AG04449 (cell line): ENCODE results near the gene CKAP2.

Experiments
- CTCF ChIA-PET: fragments of 350-600 bp; formaldehyde crosslinking; extraction: SDS; loops from one replicate; lab custom pipeline; 2021; ENCODE audit warnings: antibody characterized with exemption; lab: Yijun Ruan, JAX
- POLR2A ChIA-PET: fragments of 400-600, 350-600 bp; formaldehyde crosslinking; extraction: SDS; loops from one replicate; lab custom pipeline; 2020; ENCODE audit warnings: antibody characterized with exemption, inconsistent platforms; lab: Yijun Ruan, JAX
- DNase-seq: peaks from one replicate; pipeline ENCODE4 v3.0.0-alpha.2; 2010; ENCODE audit warnings: low read depth, low spot score
- H3K4me3 ChIP-seq: 2 replicates; pipeline ENCODE4 v1.5.1; 2011; ENCODE audit warnings: low read depth, mild to moderate bottlenecking, control low read depth, low read length
- TF ChIP-seq, protein P1 (sequence below): IDR thresholded peaks from one replicate; pipeline ENCODE4 v1.5.1; 2011; ENCODE audit warnings: mild to moderate bottlenecking, moderate library complexity, low read length, control low read depth, inconsistent platforms; ENCODE audit not compliant: insufficient read depth; ENCODE audit errors: missing control alignments

CKAP2 gene

DNA sequence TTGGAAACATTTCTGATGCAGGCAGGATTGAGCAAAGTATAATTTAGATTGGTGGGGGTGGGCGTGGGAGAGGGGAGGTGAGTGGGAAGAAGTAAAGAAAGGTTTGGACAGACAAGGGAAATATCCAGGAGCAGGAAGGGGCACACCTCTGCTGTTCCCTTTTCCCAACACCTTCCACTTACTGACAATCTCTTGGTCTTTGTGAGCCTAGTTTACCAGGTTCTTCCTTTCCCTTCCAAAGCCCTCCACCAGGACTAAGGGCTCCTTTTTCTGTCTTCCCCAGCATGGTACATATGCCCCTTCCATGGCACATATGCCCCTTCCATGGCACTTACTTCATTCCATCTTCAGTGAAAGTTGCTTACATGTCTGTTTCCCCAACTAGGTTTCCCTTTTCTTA, 43.1 kb upstream of the CKAP2 start:
- TF ChIP-seq, protein P1, sequence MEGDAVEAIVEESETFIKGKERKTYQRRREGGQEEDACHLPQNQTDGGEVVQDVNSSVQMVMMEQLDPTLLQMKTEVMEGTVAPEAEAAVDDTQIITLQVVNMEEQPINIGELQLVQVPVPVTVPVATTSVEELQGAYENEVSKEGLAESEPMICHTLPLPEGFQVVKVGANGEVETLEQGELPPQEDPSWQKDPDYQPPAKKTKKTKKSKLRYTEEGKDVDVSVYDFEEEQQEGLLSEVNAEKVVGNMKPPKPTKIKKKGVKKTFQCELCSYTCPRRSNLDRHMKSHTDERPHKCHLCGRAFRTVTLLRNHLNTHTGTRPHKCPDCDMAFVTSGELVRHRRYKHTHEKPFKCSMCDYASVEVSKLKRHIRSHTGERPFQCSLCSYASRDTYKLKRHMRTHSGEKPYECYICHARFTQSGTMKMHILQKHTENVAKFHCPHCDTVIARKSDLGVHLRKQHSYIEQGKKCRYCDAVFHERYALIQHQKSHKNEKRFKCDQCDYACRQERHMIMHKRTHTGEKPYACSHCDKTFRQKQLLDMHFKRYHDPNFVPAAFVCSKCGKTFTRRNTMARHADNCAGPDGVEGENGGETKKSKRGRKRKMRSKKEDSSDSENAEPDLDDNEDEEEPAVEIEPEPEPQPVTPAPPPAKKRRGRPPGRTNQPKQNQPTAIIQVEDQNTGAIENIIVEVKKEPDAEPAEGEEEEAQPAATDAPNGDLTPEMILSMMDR = no peak
- POLR2A ChIA-PET = no interaction called here
- CTCF ChIA-PET = interaction anchor here (0.6 to 4.6 kb wide), 2 partner anchors 39 to 72 kb away, joined by 3 to 25 read pairs; partner anchors contain the start of gene VPS36

DNA sequence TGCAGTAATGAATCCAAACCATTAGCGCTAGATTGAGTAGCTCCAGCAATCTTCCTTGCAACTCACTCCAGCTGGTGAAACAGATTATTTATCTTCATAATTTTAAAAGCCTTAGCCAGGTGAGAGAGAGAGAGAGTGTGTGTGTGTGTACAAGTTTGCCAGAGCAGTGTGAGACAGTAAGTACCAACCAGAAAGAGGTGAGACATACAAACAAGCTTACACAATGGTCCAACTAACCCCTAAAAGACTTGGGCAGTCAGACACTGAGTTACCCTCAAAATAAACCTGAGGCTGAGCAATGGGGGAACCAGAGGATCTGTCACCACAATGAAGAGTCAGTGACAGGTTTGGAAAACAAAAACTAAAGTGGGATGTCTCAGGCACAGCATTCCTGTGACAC, 41.2 kb upstream of the CKAP2 start:
- TF ChIP-seq, protein P1 = no peak
- DNase-seq = no peak
- POLR2A ChIA-PET = interaction anchor here (0.6 kb wide), 1 partner anchor 16 kb away, joined by 3 read pairs; no protein-coding TSS in a partner anchor
- CTCF ChIA-PET = interaction anchor here (4.6 kb wide), 1 partner anchor 37 kb away, joined by 25 read pairs; the partner anchor contains the start of gene VPS36
- no peak overlapping the region for H3K4me3 ChIP-seq

More for the DNA sequence above, 43.1 kb upstream of the CKAP2 start:
- no peak overlapping the region for H3K4me3 ChIP-seq
- no peak for DNase-seq

DNA sequence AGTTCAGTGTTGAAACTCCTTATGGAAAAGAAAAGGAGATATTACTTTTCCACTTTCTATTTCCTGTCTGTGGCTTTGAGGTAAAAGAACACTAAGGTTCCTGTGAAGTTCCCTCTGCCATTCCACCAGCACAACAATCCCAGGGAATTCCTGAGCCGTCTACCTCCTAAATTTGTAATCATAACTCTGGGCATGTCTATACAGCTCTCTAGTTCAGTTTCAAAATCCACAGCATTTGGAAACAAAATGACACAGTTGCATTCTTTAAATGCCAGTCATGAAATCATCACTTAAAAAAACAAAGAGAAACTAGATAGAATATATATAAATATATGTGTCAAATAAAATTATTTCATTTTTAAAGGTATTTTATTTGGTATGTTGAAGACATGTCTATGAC, 40.3 kb upstream of the CKAP2 start:
- H3K4me3 ChIP-seq = no peak overlapping the region
- POLR2A ChIA-PET = no interaction called here
- CTCF ChIA-PET = interaction anchor here (1.0 to 1.7 kb wide), 2 partner anchors 21 to 72 kb away, joined by 3 to 5 read pairs; no protein-coding TSS in a partner anchor
- TF ChIP-seq, protein P1 = no peak
- peak; percentile 23 for DNase-seq

DNA sequence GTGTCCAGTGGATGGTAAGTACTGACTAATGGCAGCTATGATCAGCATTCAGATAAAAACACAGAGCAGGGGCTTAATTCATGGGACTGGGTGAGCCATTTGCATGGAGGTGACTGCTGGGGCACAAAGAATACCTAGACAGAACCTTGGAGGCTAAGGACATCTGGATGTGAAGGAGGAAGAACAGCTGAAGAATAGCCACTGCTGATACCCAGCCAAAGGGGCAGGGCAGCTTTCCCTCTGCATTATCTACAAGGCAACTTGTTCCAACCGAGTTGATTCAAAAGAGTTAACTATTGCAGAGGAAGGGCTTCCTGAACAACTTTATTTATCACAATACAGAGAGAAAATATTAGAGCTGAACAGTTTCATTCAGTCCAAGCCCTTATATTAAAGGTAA, 36.2 kb upstream of the CKAP2 start:
- DNase-seq = no peak
- ChIA-PET POLR2A (no interaction called here), CTCF (interaction anchor here (0.6 to 1.3 kb wide), 2 partner anchors 10 to 32 kb away, joined by 3 read pairs; no protein-coding TSS in a partner anchor)
- no peak overlapping the region for H3K4me3 ChIP-seq
- TF ChIP-seq, protein P1 = no peak

DNA sequence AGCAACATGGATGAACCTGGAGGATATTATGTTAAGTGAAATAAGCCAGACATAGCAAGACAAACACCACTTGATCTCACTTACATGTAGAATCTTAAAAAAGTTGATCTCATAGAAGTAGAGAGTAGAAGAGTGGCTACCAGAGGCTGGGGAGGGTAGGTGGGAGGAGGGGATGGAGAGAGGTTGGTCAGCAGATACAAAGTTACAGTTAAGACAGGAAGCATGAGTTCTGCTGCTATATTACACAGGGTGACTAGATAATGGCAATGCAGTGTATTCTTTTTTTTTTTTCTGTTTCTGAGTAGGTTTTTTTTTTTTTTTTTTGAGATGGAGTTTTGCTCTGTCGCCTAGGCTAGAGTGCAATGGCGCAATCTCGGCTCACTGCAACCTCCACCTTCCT, 34.1 kb upstream of the CKAP2 start:
- POLR2A ChIA-PET = no interaction called here
- DNase-seq = no peak
- H3K4me3 ChIP-seq = no peak overlapping the region
- TF ChIP-seq, protein P1 = no peak
- CTCF ChIA-PET = interaction anchor here (1.2 to 4.7 kb wide), 2 partner anchors 28 to 78 kb away, joined by 4 to 36 read pairs; partner anchors contain the start of gene VPS36

DNA sequence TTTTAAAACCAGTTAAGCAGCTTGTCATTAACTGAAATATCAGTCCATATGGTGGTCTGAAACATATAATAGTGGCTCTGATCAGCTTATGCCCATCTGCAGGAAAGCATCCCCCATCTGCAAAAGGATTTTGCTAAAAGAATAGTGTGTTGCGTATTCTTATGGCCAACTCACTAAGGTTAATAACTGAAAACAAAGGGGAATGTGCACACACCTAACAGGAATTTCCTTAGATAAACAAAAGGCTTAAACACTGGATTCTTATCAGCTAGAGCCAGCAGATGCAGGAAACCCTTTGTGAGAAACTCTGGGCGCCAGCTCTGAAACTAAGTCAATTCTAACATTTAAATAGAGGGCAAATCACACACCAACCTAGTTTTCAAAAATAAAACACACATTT, 27.0 kb upstream of the CKAP2 start:
- ChIA-PET CTCF (interaction anchor here (0.6 to 7.5 kb wide), 3 partner anchors 9 to 25 kb away, joined by 3 to 64 read pairs (median 3); partner anchors contain the start of gene VPS36), POLR2A (no interaction called here)
- TF ChIP-seq, protein P1 = no peak
- no peak overlapping the region for H3K4me3 ChIP-seq
- DNase-seq = no peak
